C4-2B (cell line): Measurements from ENCODE around the gene KDM4C.

Experiments
- H3K27ac ChIP-seq: fragments of 450-650 bp; 2 replicates; pipeline ENCODE4 v1.5.1; 2017
- CTCF ChIP-seq: fragments of 450-650 bp; conservative IDR thresholded peaks from 2 replicates; pipeline ENCODE4 v1.5.1; 2017; ENCODE audit warnings: mild to moderate bottlenecking
- ZFX ChIP-seq: fragments of 450-650 bp; IDR thresholded peaks from 2 replicates; pipeline ENCODE4 v1.6.1; 2017

Gene KDM4C

GRCh38 chr9:6758248-6758497 is 400 bp downstream of the KDM4C start:
- H3K27ac ChIP-seq, result peak overlapping the region; percentile 90

GRCh38 chr9:6758498-6759184 is 868 bp downstream of the KDM4C start:
- peak overlapping the region; percentile 90 for H3K27ac ChIP-seq
- peak; percentile 76 for TF ChIP-seq ZFX
- TF ChIP-seq CTCF, result no peak

More at GRCh38 chr9:6758248-6758497, 400 bp downstream of the KDM4C start:
- TF ChIP-seq CTCF (no peak), ZFX (no peak; the same call in 1 of the 2 replicates)

- peak overlapping the region; percentile 90 for H3K27ac ChIP-seq
- no peak for TF ChIP-seq ZFX
- no peak for TF ChIP-seq CTCF
Measured at GRCh38 chr9:6759185-6759977, 1.6 kb downstream of the KDM4C start.

GRCh38 chr9:6761306-6761705 is 3.5 kb downstream of the KDM4C start:
- no peak for TF ChIP-seq ZFX
- TF ChIP-seq CTCF, result no peak
- no peak overlapping the region for H3K27ac ChIP-seq

GRCh38 chr9:6763244-6763643 is 5.5 kb downstream of the KDM4C start:
- TF ChIP-seq ZFX (no peak), CTCF (no peak)

GRCh38 chr9:6764011-6764410 is 6.2 kb downstream of the KDM4C start:
- no peak overlapping the region for H3K27ac ChIP-seq
- no peak for TF ChIP-seq CTCF
- TF ChIP-seq ZFX, result no peak

More at GRCh38 chr9:6763244-6763643, 5.5 kb downstream of the KDM4C start:
- no peak overlapping the region for H3K27ac ChIP-seq

- TF ChIP-seq CTCF (no peak), ZFX (no peak)
- H3K27ac ChIP-seq, result no peak overlapping the region
Measured at GRCh38 chr9:6764523-6764922, 6.8 kb downstream of the KDM4C start.
